Measurements from ENCODE around the gene SLC2A11.

The SLC2A11 gene

DNA sequence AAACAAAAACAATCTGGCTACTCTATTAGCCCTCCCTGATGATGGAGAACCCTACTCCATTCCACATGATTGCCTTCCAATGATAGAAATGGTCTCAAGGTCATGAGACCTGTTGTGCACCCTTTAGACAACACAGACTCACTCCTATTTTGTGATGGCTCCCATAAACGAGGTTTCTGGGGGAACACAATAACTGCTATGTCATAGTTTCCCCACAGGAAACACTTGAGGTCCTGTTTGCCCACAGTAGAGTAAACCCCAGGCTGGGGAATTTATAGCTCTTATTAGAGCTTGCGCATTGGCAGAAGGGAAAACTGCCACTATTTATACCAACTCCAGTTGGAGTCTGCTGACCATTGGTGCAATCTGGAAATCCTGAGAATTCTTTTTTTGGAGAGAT is 65.2 kb downstream of the SLC2A11 start:
- TF ChIP-seq, protein P1, sequence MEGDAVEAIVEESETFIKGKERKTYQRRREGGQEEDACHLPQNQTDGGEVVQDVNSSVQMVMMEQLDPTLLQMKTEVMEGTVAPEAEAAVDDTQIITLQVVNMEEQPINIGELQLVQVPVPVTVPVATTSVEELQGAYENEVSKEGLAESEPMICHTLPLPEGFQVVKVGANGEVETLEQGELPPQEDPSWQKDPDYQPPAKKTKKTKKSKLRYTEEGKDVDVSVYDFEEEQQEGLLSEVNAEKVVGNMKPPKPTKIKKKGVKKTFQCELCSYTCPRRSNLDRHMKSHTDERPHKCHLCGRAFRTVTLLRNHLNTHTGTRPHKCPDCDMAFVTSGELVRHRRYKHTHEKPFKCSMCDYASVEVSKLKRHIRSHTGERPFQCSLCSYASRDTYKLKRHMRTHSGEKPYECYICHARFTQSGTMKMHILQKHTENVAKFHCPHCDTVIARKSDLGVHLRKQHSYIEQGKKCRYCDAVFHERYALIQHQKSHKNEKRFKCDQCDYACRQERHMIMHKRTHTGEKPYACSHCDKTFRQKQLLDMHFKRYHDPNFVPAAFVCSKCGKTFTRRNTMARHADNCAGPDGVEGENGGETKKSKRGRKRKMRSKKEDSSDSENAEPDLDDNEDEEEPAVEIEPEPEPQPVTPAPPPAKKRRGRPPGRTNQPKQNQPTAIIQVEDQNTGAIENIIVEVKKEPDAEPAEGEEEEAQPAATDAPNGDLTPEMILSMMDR (IDR thresholded peaks at IDR 0.05; ENCODE audit: low read depth, low read length): no peak
- Histone ChIP-seq H3K27me3 (no peaks in the 10 kb centered on the region), H3K4me3 (ENCODE audit: low read depth, low read length) (no peak overlapping the region), H3K4me1 (no peaks in the 10 kb centered on the region; the same call in 1 of the 2 replicates), H3K9me3 (no peaks in the 10 kb centered on the region; the same call in 1 of the 2 replicates), H3K36me3 (no peaks in the 10 kb centered on the region)
- no peak for DNase-seq

DNA sequence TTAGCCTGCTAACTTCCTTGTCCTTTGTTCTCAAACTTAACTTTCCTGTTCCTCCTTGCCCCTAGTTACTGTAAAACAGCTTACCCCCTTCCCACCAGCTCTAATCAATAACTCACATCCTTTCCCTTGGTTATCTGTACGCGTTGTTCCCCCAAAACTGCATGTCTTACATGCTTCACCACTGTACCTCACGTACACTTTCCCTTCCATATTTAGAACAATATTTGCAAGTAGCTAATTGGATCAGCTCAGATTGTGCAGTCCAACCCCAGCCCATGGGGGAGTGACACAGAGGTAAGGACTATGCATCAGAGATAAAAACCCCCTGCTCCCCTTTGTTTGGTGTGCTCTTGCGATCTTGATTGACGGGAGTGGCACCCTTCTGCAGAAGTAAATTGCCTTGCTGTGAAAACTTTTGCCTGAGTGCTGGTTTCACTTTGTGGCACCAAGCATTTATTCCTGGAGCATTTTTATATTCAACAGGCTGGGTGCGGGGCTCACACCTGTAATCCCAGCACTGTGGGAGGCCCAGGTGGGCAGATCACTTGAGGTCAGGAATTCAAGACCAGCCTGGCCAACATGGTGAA is 67.4 kb downstream of the SLC2A11 start:
- no peaks in the 10 kb centered on the region for H3K36me3 ChIP-seq
- H3K27me3 ChIP-seq: no peaks in the 10 kb centered on the region
- H3K4me3 ChIP-seq (ENCODE audit: low read depth, low read length): no peak overlapping the region
- no peaks in the 10 kb centered on the region; the same call in 1 of the 2 replicates for H3K9me3 ChIP-seq
- TF ChIP-seq, protein P1 (IDR thresholded peaks at IDR 0.05; ENCODE audit: low read depth, low read length): no peak
- H3K4me1 ChIP-seq: no peaks in the 10 kb centered on the region; the same call in 1 of the 2 replicates
- no peak for DNase-seq

DNA sequence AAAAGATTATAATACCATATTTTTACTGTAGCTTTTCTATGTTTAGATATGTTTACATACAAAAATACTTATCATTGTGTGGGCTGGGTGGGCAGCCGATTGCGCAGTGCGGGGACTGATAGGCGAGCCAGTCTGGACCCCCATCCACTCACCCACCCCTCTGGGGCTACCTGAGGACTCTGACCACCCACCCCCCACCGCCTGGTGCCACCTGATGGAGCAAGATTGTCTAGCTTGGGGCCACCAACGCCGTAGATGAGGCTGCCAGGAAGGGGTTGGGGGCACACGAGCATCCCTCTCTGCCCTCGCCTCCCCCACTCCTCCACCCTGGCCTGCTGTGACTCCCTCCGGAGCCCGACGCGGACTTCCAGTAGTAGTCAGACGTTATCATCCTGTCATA is 68.9 kb downstream of the SLC2A11 start:
- H3K36me3 ChIP-seq: no peaks in the 10 kb centered on the region
- H3K9me3 ChIP-seq: peaks cover 4% of the 10 kb centered on the region
- H3K27me3 ChIP-seq: no peaks in the 10 kb centered on the region
- no peak overlapping the region for H3K4me3 ChIP-seq (ENCODE audit: low read depth, low read length)
- TF ChIP-seq, protein P1 (IDR thresholded peaks at IDR 0.05; ENCODE audit: low read depth, low read length): no peak
- H3K4me1 ChIP-seq: no peaks in the 10 kb centered on the region; the same call in 1 of the 2 replicates
- no peak for DNase-seq

All from BE2C (cell line).